ENCODE results near the gene COL5A1.

DNA sequence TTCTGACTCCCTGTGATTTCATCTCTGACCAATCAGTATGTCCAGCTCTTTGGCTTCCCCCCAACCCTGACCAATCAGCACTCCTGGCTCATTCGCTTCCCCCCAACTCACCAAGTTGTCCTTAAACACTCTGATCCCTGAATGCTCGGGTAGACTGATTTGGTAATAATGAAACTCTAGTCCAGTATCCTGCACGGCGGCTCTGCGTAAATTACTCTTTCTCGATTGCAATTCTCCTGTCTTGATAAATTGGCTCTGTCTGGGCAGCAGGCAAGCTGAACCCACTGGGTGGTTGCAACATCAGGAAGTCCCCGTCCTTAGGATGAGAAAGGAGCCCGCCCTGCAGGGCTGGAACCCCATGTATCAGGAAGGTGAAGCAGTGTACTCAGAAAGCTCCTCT is 249.4 kb downstream of the COL5A1 start:
- TF ChIP-seq, protein P1, sequence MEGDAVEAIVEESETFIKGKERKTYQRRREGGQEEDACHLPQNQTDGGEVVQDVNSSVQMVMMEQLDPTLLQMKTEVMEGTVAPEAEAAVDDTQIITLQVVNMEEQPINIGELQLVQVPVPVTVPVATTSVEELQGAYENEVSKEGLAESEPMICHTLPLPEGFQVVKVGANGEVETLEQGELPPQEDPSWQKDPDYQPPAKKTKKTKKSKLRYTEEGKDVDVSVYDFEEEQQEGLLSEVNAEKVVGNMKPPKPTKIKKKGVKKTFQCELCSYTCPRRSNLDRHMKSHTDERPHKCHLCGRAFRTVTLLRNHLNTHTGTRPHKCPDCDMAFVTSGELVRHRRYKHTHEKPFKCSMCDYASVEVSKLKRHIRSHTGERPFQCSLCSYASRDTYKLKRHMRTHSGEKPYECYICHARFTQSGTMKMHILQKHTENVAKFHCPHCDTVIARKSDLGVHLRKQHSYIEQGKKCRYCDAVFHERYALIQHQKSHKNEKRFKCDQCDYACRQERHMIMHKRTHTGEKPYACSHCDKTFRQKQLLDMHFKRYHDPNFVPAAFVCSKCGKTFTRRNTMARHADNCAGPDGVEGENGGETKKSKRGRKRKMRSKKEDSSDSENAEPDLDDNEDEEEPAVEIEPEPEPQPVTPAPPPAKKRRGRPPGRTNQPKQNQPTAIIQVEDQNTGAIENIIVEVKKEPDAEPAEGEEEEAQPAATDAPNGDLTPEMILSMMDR (IDR thresholded peaks at IDR 0.05) = no peak
- no peak for TF ChIP-seq POLR2A (IDR thresholded peaks at IDR 0.05)
- TF ChIP-seq EP300 (IDR thresholded peaks at IDR 0.05) = no peak

Data from tibial nerve (tissue), 4 donors.